NCI-H526 (cell line): ENCODE data around the gene SH3BGRL2.

Experiments used
- DNase-seq, 2 experiments: peaks; one replicate each; lab custom pipeline; 2025; lab: John Stamatoyannopoulos, UW

Gene SH3BGRL2

GRCh38 chr6:79630883-79631692 is at the start of gene SH3BGRL2:
TSS of gene SH3BGRL2 (plus strand) at chr6:79631329. CDS start at chr6:79631462, 133 bp downstream.
- peak; percentile 92 to 95 for DNase-seq

DNA sequence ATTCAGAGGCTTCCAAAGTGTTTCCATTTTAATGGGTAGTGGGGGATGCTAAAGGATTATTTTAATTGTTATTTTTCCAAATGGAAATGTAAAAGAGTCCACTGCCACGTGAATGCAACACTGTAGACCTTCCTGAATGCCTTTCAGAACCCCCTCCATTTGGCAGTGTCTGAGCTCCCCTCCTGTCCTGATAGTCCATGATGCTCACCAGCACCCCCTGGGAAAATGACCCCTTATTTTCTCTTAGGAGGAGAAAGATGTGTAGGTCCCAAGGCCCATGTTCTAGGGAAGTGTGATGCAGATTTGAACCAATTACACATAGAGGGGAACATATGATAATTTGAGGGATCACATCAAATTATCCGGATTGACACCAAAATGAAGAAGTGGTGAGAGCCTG is 46.8 kb upstream of the SH3BGRL2 start:
- DNase-seq = no peak

- DNase-seq = peak; percentile 9 to 44
Observed at GRCh38 chr6:79586548-79586947, 44.6 kb upstream of the SH3BGRL2 start.

DNA sequence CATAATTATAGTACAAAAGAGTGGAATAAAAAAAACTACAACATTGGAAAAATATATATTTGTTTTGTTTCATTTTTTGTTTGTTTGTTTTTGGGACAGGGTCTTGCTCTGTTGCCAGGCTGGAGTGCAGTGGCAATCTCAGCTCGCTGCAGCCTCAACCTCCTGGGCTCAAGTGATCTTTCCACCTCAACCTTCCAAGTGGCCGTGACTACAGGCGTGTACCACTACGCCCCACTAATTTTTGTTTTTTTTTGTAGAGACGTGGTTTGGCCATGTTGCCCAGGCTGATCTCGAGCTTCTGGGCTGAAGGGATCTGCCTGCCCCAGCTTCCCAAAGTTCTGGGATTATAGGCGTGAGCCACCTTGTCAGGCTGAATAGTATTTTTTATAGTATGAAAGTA is 41.4 kb upstream of the SH3BGRL2 start:
- DNase-seq = no peak

DNA sequence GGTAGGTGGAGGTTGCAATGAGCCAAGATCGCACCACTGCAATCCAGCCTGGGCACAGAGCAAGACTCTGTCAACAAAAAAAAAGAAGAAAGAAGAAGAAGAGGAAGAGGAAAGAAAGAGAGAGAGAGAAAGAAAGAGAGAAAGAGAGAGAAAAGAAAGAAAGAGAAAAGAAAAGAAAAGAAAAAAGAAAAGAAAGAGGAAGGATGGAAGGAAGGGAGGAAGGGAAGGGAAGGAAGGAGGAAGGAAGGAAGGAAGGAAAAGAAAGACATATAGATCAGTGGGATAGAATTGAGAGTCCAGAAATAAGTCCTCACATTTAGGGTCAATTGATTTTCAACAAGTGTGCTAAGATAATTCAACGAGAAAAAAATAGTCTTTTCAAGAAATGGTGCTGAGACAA is 34.0 kb upstream of the SH3BGRL2 start:
- no peak for DNase-seq

GRCh38 chr6:79598012-79598411 is 33.1 kb upstream of the SH3BGRL2 start:
- DNase-seq = no peak

DNA sequence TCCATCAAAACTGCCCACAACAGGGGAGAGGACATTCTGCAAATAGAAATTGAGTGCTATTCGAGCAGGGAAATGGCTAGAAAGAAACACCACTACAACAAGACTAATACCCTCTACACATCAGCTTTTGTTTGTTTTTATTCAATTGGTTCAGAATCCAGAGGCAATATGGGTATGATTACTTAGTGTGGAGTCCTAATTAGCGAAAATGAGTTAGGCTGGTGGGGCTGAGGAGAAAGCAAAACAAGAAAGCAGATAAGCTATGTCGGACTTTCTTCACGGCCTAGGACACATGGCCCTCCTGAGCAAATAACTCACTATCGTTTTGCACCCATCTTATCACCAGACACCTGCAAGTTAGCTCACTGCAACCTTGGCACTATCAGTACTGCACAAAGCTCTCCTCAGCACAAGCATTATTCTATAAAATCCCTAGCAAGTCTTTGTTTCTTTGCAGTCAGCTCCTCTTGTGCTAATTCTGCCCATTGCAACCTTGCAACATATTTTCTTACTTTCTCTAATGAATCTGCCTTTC is 31.3 kb upstream of the SH3BGRL2 start:
- DNase-seq = no peak

DNA sequence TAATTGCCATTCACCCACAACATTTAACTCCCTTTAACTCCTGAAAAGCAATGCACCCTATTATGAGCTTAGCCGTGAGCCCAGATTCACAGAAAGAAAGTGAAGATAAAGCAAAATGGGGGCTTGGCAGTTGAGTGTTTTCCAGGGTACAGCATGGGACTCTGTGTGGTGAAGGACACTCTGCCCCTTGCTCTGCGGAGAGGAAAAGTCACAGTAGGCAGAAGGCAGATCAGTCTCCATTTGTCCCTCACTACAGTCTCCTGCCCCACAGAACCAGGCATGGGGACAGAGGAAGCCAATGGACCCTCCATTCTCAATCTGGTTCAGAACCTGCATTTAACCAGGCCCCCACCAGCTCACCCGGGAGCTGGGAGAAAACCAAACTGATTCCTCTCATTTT is 30.8 kb upstream of the SH3BGRL2 start:
- DNase-seq = no peak

DNA sequence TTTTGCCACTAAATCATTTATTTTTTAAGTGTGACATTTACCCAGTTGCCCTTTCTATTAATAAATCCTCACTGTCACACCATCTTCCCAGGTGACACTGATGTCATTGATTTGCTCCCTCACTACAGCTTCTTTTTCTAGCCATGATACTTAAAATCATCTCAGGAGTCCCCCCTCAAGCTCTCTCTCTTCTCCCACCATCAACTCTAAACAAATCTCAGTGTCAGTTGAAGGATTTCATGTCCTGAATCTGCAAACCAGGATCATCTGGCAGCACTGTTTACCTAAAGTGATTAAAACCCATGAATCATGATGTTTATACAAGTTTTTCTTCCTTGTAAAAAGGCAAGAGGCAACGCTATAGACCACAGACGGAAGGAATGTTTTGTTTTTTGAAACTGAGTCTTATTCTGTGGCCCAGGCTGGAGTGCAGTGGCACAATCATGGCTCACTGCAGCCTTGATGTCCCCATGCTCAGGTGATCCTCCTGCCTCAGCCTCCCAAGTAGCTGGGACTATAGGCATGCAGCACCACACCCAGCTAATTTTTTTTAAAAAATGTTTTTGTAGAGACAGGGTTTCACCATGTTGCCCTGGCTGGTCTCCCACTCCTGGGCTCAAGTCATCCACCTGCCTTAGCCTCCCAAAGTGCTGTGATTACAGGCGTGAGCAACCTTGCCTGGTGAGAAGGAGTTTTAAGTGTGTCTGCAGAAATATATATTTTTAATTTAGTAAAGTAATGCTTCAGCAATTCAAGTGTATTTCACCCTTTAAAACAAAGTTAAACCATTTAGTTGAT is 30.1 kb upstream of the SH3BGRL2 start:
- DNase-seq = no peak

DNA sequence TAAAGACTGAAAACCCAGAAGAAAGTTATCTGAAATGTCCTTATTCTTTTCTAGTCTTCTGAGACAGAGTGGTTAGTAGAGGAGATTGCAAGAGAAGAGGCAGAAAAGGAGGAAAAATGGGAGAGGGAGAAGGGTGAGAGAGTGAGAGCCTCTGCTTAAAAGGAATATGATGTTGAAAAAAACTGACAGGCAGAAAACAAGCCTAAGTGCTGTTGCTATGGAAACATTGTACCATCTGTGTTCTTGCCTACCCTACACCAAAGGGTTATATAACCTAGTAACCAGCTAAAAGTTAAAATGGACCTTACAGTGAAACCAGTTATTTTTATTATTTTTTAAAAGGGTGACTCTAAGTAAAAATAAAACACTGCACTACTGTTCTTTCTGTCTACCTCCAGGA is 28.3 kb upstream of the SH3BGRL2 start:
- no peak for DNase-seq

DNA sequence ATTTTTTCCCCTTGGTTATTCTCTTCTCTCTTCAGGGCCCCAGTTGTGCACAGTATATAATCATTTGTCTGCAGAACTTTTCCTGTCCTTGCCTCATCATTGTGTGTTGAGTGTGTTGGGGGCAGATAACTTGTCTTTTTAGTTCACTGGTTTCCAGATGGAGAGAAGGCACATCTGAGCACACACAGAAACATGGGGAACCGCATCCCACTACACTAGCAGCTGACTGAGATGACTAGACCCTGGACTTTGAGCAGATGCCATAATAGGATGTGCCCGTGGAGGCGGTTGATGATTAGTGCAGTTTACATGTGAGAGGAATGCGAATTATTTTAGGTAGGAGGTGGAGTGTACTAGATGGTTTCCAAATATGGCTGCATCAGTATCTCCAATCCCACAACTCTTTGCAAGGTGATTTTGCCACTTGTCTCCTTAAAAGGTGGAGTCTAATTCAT is 26.5 kb upstream of the SH3BGRL2 start:
- no peak for DNase-seq

DNA sequence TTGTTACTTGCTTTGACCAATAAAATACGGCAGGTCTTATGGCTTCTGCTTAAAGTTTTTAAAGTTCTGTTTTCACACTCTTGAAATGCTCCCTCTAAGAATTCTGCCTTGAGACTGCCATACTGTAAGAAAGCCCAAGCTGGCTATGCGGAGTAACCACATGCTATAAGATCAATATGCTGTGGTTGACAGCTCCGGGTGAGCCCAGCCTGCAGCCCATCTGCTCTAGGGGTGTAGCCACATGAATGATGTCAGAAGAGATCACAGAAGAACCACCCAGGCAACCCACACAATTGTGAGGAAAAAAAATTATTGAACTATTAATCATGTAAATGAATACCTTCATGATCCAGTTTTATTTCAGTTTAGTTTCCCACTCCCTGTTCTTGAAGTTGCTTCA is 26.1 kb upstream of the SH3BGRL2 start:
- DNase-seq = no peak

DNA sequence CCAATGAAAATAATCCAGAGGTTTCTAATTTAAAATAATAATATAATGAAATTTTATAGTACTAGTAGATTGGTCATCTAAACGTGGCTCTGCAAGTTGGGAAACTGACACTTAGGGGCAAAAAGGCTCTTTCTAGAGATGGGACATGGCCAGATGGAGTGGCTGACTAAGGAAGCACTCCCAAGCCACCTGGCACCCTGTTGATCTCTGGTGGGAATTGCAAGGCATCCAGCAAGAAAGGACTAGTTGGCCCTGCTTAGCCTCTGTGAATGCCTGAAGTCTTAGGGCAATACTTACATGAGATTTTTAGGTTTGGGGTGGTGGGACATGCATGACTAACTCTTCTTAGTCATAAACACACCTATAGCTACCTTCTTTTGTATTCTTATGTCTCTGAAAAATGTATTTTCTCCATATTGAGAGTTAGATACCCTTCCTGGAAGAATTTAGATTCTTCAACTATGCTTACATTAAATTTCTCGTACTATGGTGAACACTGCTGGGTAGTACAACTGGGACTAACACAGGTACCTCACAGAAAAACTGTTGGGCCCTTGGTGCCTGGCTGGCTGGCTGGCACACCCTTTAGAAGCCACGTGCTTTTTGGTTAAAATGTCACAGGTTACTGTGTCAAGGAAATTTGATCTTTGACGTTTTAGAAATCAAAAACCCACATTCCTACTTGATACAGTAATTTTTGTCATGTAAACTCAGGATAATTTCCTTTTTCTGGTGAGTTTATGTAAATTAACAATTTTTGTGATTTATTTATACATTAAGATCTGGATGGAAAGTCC is 25.0 kb upstream of the SH3BGRL2 start:
- no peak for DNase-seq

- DNase-seq = no peak
Observed at GRCh38 chr6:79607000-79607399, 24.1 kb upstream of the SH3BGRL2 start.

GRCh38 chr6:79608334-79609224 is 22.6 kb upstream of the SH3BGRL2 start:
- no peak for DNase-seq

- DNase-seq = no peak
Observed at GRCh38 chr6:79609225-79609595, 21.9 kb upstream of the SH3BGRL2 start.

DNA sequence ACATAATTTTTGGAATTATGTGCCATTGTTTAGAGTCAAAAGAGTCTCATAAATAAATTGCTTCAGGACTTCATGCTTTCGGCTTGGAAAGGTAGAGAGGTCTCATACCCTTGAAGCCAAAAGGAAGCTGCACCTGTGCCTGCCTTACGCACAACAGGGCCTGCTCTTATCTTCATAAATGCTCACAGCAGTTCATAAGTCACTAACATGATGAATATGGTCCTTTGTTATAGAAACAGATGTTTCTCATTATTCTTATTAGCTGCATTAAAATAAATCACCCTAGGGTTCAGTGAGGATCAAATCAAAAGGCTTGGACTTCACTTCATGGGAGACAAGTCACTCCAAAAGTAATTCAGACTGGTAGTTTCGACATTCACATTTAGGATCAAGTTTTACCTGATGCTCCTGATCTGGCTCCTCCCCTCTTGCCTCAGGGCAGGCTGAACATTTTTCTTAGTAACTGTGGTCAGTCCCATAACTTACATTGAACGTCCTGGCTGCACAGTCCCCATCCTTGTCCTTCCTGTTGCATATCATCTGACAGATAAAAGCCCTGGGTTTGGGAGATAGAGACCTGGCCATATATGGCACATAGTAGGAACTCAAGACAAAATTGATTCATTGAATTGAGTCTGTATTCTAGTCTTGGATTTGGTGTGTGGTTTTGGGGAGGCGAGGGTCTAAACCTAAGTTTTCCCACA is 20.7 kb upstream of the SH3BGRL2 start:
- peak in 1 of 2 experiments; percentile 2 for DNase-seq

DNA sequence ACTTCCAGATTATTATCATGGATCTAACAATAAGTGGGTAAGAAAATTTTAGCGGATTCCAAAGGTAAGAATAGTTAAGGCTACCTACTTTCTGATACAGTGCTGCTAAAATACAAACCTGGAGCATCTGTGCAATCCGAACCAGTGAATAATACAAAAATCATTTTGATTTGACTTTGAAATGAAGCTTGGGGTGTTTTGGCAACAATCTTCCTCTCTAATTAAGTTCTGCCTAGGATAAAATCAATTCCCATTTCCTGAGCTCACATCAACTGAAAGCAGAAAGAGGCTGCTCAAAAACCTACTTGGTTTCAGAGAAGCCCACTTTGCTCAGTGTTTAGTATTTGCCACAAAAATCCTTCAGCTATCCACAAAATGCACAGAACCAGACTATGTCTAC is 18.7 kb upstream of the SH3BGRL2 start:
- no peak for DNase-seq

DNA sequence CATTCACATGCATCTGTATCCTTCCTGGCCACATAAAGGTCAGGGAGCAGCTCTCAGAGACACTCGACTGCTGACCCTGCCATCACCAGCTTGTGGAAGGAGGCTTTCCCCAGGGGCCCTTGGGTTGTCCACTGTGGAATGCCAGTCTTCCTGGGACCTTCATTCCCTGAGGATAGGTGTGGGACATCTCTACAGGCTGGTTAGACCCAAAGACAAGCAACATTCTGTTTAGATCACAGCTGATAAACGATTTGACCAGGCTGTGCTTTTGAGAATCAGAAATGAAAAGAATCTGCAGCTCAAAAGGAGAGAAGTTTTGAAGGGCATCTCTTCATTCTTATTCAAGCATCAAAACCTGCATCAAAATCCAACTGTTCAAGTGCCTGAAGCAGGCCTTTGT is 18.2 kb upstream of the SH3BGRL2 start:
- DNase-seq = no peak

DNA sequence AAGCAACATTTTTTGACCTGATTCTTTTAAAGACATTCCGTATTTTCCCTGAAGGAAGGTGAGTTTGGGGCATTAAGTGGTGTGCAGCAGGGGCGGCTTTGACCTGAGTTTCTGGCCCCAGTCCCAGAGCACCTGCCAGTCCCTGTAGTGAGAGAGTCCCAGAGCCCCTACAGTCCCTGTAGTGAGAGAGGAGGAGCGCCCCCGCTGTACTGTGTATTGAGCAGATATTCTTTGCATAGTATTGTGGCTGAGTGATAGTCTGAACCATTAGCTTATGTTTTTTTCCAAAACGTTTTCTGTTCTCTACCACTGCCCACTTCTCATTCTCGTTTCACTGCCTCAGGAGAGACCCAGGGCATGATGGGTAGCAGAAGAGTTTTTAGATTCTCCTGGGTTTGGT is 17.2 kb upstream of the SH3BGRL2 start:
- DNase-seq = no peak
